GM18951 (cell line): ENCODE measurements around the gene MFN1.

Source experiments
- POLR2A ChIP-seq: IDR thresholded peaks from 4 replicates; pipeline ENCODE4 v1.6.1; 2011; ENCODE audit warnings: mild to moderate bottlenecking; ENCODE audit not compliant: insufficient read length, insufficient read depth; ENCODE audit errors: extremely low read depth
- in situ Hi-C: fragments of 300-500 bp; cut with MboI; formaldehyde crosslinking; loops from one replicate; pipeline ENCODE4 v1.12.0; 2022; ENCODE audit warnings: low sequenced_read_pairs, mixed read lengths, inconsistent platforms; ENCODE audit not compliant: unreplicated experiment

The MFN1 gene

DNA sequence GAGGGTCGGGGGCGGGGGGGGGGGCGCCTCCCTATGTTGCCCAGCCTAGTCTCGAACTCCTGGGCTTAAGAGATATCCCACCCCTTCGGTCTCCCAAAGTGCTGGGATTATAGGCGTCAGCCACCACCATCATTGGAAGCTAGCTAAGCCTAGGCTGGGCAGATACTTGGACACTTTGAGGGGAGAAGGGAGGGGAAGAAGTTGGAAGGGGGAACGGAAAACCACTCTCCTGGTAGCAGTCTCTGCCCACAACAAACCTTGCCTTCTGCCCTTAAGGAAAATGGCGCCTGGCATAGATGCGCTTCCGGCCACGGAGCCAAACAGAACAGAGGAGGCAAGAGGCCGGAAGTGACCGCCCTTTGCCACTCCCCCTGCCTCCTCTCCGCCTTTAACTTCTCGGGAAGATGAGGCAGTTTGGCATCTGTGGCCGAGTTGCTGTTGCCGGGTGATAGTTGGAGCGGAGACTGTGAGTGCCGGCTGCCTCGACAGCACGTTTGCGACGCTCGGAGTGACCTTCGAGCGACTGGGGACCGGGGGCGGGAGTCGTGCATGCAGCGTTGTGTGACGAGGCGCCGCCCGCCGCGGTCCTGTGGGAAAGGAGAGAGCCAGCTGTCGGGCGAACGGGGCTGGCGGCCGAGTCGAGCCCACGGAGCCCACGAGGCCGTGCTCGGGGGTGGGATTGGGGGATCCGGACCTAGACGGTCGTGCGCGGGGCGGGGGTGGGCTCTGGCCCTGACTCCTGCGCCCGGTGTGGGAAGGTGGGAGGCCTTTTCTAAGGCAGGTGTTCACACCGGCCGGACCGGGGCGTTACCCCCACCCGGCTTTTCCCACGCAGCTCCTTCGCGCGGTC lies at the start of gene MFN1:
Gene MFN1 (plus strand): TSS at position 365 of the 850 bp plus-strand sequence. CDS start 1,143 bp downstream, outside the sequence.
- peak; percentile 94 for TF ChIP-seq POLR2A
- in situ Hi-C loops = no loop called here

DNA sequence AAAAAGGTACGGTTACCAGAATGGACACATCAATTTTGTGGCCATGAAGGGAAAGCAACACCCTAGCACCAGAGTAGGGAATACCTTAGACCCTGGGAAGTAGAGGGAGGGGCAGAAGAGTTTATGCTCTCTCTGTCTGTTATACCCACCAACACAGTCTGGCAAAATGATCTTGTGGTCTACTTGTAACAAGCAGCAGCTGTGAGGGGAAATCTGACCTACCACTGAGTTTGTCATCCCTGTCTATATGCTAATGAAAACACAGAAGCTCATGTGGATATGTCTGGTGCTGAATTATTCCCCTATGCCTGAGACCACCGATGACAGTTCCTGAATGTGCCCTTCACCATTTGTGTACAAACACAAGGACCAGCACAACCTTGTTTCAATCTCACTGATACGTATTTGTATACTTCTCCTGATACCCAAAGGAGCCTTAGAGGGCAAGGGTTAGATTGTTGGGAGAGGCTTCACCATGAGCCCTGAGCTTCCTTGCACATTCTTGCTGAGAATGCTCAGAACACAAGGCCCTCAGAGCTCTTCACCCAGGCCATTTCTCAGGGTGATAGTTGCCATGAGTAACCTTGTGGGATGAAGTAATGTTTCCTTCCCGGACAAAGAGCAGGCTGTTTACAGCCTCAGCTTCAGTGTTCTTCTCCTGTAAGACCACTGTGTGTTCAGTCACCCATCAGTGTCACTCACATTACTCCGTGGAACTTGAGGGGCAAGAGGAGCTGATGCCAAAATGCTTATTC lies 49.4 kb upstream of the MFN1 start:
- TF ChIP-seq POLR2A = no peak
- in situ Hi-C loops = no loop called here

DNA sequence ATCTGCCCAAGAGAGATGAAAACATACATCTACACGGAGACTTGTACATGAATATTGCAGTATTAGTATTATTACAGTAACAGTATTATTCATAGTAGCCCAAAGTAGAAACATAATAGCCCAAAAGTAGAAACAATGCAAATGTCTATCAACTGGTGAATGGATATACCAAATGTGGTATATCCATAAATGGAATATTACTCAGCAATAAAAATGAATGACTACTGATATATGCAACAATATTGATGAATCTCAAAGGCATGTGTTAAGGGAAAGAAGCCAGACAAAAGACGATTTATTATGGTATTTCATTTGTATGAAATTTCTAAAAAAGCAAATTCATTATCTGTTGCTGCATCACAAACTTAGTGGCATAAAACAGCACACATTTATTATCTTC lies 48.2 kb upstream of the MFN1 start:
- in situ Hi-C loops = no loop called here
- TF ChIP-seq POLR2A = no peak

DNA sequence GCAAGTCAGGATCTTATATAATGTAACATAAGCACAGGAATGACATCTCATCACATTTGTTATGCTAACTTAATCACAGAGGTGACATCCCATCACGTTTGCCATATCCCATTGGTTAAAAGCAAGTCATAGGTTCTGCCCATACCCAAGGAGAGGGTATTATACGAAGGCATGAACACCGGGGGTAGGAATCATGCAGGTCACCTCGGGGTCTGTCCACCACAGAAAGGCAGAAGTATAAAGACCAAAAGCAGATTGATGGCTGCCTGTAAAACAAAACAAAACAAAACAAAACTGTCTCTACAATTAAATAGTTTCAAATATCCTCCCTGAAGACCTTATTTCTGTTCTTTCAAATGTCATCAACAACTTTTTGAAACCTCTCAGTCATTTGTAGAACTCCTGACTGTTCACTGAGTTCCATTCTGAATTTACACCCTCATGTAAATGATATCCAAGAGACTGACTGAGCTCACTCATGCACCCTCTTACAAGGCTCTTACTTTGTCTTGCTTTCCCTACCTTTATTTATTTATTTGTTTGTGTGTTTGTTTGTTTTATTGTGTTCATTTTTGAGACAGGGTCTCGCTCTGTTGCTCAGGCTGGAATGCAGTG lies 47.4 kb upstream of the MFN1 start:
- in situ Hi-C loops = loop anchor here (25.0 kb wide), 1 partner anchor 863 kb away; no protein-coding TSS in a partner anchor
- TF ChIP-seq POLR2A = no peak

DNA sequence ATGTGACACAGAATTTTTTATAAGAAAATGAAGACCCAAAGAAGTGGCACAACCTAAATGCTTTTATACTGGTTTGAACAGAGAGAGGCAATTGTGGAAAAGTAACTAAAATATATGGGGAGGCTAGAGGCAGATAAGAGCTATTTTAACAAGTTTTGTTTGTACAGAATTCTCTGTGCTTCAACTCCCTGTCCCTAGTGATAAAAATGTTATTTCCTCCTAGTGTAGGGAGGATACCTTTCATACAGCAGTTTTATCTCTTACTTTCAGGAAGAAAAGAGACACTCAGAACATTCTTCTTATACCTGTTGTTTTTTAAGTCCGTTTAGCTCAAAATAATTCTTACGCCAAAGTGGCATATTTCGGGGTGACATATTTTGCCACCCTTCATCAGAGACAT lies 45.9 kb upstream of the MFN1 start:
- TF ChIP-seq POLR2A = no peak
- in situ Hi-C loops = loop anchor here (25.0 kb wide), 1 partner anchor 864 kb away; no protein-coding TSS in a partner anchor

DNA sequence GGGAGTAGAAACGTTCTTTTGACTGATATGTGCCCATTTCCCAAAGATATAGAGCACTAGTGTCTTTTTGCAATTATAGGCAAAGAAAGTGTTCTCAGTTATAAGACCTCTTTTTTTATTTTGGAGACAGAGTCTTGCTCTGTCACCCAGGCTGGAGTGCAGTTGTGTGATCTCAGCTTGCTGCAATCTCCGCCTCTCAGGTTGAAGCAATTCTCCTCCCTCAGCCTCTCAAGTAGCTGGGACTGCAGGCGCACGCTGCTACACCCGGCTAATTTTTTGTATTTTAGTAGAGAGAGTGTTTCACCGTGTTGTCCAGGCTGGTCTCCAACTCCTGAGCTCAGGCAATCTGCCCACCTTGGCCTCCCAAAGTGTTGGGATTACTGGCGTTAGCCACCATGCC lies 45.4 kb upstream of the MFN1 start:
- in situ Hi-C loops = loop anchor here (25.0 kb wide), 1 partner anchor 865 kb away; no protein-coding TSS in a partner anchor

DNA sequence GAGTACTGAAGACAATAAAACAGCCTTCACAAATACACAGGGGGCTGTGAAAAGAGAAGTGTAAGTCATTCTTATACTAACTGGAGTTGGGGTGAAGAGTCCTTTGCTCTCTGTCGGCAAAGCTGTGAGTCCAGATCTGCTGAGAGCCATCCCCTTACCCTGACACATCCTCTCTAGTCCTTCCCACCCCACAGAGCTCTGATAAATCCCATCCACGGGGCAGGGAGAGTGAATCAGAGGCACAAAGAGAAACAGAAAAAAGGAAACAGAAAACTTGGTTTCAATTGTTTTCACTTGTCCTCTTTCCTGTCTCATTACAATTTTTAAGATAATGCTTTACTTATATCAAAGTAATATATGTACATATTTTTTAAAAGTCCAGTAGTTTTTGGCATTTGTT lies 42.9 kb upstream of the MFN1 start:
- in situ Hi-C loops = loop anchor here (25.0 kb wide), 1 partner anchor 867 kb away; no protein-coding TSS in a partner anchor
- TF ChIP-seq POLR2A = no peak

More for the DNA sequence above, 45.4 kb upstream of the MFN1 start:
- no peak for TF ChIP-seq POLR2A

DNA sequence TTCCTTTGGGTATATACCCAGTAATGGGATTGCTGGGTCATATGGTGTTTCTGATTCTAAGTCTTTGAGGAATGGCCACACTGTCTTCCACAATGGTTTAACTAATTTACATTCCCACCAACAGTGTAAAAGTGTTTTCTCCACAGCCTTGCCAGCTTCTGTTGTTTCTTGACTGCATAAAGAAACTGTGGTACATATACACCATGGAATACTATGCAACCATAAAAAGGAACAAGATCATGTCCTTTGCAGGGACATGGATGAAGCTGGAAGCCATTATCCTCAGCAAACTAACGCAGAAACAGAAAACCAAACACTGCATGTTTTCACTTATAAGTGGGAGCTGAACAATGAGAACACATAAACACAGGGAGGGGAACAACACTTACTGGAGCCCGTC lies 40.1 kb upstream of the MFN1 start:
- in situ Hi-C loops = loop anchor here (25.0 kb wide), 1 partner anchor 870 kb away; no protein-coding TSS in a partner anchor

DNA sequence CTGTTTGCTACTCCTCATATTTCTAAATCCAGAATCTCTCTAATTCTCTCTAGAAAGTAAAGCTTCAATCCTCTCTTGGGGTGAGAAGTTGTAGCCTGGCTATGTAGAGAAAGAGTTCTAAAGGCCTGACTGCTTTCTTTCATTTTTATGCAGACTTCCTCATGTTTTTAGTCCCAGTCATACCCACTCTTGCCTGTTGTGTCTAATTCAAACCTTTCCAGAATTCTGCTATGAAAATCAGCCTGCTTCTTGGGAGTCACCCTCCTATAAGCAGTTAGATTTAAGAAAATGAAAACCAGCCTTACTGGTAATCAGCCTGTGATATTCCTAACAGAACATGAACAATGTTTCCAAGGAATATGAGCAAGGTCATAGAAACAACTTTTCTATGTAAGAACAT lies 39.5 kb upstream of the MFN1 start:
- TF ChIP-seq POLR2A = no peak
- in situ Hi-C loops = loop anchor here (25.0 kb wide), 1 partner anchor 871 kb away; no protein-coding TSS in a partner anchor

DNA sequence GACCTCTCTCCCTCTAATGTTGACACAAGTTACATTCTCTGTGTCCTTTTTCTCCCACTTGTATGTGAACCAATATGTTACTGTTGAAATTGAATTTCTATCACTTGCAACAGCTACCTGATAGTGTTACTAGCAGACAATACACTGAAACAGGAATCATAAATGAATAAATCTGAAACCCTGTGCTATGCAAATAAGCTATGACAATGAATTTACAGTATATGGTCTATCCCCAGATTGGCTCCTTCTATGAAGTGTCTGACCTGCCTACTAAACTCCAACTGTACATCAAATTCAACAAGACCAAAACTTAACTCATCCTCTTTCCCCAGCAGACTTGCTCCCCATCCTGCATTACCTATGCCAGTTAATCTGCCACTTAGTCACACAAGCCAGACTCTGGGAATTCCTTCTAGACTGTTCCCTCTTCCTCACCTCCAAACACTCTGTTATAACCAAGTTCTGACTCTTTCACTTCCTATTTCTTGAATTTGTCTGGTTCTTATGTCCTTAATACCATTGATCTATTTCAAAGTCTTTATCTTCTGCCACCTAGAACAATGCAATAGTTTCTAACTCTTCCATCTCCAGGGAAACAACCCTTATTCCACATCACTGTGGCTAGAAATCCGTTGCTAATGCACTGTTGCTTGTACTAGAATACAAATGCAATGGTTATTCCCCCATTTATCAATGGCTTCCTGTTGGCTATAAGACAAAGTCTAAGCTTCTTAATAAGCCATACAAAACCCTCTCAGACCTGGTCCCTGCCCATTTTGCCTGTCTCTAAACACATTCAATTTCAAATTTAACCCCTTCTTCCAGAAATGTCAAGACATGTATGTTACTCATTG lies 38.1 kb upstream of the MFN1 start:
- in situ Hi-C loops = loop anchor here (10.0 to 25.0 kb wide), 3 partner anchors 195 to 872 kb away; no protein-coding TSS in a partner anchor
- no peak for TF ChIP-seq POLR2A

DNA sequence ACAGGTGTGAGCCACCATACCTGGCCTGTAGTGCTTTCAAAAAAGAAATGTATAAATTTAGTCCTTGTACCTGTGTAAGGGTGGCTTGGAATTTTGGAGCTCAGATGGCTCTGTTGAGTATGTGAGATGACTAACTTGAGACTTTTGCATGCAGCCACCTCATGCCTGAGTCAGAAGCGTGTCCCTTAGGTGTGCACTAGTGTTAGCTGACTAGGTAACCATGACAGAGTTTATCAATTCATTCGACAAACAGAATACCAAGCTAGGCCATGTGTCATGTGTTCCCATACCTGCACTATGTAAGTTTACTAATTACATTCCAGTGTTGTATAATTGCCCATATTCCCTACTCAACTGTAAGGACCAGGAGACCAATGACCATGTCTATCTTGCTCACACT lies 28.6 kb upstream of the MFN1 start:
- TF ChIP-seq POLR2A = no peak
- in situ Hi-C loops = loop anchor here (10.0 to 25.0 kb wide), 3 partner anchors 204 to 882 kb away; no protein-coding TSS in a partner anchor

DNA sequence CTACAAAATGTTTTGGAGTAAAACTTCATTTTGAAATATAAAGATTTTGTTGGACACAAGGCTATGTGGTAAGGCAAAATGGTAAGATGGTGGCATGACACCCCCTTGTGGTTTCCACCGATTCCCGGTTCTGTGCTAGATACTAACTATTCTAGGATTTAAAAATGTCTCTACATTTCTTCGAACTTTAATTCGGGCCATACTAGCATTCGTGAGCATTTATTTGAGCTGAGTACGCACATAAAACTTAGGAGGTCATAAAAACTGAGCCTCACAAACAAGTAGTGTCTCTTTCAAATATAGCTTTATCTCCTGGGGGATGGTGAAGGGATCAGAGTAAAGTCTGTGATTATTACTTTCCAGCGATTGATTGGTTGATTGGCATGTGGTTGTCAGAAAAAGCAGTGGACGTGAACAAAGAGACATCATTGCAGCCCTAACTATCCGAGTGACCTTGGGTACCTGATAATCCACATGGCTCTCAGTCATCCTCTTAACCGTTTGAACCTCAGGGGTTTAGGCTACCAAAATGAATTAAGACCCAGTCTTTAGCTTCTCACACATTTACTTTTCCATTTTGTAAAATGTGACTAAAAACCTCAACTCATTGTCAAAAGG lies 25.7 kb upstream of the MFN1 start:
- in situ Hi-C loops = loop anchor here (25.0 kb wide), 1 partner anchor 884 kb away; no protein-coding TSS in a partner anchor
- no peak for TF ChIP-seq POLR2A
